NCI-H526 treated with DMSO at 0.1 percent for 48 hours (cell line): ENCODE measurements around the gene CERS4.
"Not testable (repeated sequence)": the region's sequence is repeated elsewhere in the genome, so short reads cannot be mapped to it uniquely, and the experiment has no call there.

ENCODE experiments used
- DNase-seq: peaks from one replicate; lab custom pipeline; 2025; lab: John Stamatoyannopoulos, UW

Gene CERS4

DNA sequence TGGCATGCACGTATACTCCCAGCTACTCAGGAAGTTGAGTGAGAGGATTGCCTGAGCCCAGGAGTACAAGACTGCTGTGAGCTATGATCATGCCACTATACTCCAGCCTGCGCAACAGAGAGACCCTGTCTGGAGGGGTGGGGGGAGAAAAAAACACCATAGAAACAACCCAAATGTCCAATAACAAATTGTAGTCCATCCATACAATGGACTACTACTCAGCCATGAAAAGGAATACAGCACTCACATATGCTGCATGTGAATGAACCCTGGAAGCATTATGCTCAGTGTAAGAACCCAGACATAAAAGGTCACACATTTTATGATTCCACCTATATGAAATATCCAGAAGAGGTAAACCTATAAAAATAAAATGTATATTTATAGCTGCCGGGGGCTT lies 56.7 kb downstream of the CERS4 start:
- no peak for DNase-seq

DNA sequence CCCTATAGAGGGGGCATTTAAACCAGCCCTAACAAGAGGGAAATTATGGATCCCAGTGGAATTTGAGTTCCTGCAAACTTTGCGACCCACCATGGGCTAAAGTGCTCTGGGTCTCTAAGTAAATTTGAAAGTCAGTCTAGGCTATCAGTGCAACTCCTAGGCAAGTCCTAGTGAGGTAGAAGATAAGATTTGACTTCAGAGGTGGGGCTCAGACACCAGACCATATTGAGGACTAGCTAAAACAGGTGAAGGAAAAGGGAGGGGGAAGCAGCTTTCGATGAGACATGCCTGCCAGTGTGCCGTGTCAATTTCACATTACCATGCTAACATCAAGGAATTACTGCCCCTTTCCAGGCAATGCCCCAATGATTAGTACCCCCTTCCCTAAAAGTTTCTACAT lies 60.6 kb downstream of the CERS4 start:
- no peak for DNase-seq

- not testable (repeated sequence) for DNase-seq
These were observed 67.3 kb downstream of the CERS4 start for GRCh38 chr19:8276508-8276907.

- not testable (repeated sequence) for DNase-seq
These were observed 82.2 kb downstream of the CERS4 start for GRCh38 chr19:8291337-8291736.

DNA sequence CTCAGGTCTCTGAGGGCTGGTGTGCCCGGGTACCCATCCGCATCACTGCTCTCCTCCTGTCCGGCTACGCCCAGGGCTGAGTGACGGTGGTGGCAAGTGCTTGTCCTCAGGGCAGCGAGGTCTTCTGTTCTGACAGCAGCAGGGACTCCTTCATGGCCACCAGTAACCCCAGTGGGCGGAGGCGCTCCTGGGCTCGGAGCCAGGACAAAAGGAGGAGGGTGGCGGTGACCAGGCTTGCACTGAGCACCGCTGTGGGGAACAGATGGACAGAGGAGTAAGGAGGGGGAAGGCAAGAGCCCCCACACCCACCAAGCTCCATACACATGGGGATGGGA lies 93.2 kb downstream of the CERS4 start:
- DNase-seq = no peak

DNA sequence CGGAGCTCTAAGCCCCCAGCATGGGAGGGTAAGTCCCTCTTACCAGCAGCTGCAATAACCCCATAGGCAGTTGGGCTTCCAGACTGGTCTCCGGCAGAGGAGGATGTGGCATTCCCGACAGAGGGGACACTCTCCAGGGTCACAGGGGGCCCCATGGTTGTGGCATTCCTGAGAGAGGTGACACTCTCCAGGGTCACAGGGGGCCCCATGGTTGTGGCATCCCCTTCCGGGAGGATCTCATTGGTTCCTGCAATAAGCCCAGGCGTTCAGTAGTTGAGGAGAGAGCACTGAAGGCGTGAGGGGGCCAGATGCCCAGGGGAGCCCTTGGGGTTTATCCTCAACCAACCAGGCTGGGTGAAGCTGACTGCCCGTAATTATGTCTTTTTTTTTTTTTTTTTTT lies 93.6 kb downstream of the CERS4 start:
- no peak for DNase-seq

DNA sequence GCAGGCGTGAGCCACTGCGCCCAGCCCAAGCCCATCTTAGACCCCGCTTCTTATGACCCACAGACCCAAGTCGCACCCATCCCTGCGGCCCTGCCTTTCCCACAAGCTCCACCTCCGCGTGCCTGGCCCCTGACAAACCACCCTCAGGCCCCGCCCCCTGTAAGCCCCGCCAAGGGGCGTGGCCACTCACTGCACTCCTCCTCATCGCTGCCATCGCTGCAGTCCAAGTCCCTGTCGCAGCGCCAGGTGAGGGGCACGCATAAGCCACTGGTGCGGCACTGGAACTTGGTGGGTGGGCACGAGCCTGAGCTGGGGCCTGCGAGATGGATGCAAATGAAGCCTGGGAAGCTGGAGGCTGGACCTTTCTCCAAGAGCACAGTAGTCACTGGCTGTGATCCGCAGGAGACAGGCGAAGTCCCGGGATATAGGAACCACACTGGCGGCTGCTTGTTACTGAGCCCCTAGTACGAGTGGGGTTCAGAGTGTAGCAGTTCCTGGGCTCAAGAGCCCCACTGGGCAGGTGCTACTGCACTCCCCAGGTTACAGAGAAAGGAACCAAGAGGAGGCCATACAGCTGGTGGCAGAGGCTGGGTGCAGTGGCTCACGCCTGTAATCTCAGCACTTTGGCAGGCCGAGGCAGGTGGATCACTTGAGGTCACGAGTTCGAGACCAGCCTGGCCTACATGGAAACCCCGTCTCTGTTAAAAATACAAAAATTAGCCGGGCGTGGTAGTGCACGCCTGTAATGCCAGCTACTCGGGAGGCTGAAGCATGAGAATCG lies 95.9 kb downstream of the CERS4 start:
- DNase-seq = no peak

GRCh38 chr19:8305798-8306197 lies 96.6 kb downstream of the CERS4 start:
- DNase-seq = no peak

- DNase-seq = no peak
These were observed 97.3 kb downstream of the CERS4 start for GRCh38 chr19:8306235-8307054.

DNA sequence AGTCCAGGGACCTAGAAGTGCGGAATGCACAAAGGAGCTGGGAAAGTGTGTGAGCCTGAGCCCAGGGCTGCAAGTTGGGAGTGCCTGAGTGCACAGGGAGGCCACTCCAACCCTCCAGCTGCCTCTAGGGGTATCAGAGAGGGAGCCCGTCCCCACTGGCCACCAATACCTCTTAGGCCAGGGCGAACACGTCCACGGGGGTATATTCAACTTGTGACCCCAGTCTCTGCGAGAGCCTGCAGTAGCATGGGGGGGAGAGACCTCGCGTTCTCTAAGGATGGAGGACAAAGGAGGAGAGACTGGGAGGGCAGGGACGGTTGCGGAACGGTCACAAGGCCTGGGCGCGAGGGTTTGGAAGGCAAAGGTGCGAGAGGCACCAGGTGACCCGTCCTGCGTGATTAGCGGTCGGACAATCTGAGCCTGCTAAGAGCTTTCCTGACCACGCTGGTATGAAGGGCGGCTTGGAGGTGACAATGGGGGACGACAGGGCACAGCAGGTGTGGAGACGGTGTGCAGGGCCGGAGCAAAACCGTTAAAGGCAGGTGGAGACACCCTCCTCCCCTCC lies 98.3 kb downstream of the CERS4 start:
- DNase-seq = no peak

GRCh38 chr19:8307965-8308866 lies 99.0 kb downstream of the CERS4 start, which contains the start of gene CD320:
Gene CD320 (minus strand): TSS chr19:8308358. CDS start chr19:8308290, 68 bp downstream.
- DNase-seq = peak; percentile 84

- DNase-seq = no peak
These were observed 99.7 kb downstream of the CERS4 start for GRCh38 chr19:8308891-8309291.

DNA sequence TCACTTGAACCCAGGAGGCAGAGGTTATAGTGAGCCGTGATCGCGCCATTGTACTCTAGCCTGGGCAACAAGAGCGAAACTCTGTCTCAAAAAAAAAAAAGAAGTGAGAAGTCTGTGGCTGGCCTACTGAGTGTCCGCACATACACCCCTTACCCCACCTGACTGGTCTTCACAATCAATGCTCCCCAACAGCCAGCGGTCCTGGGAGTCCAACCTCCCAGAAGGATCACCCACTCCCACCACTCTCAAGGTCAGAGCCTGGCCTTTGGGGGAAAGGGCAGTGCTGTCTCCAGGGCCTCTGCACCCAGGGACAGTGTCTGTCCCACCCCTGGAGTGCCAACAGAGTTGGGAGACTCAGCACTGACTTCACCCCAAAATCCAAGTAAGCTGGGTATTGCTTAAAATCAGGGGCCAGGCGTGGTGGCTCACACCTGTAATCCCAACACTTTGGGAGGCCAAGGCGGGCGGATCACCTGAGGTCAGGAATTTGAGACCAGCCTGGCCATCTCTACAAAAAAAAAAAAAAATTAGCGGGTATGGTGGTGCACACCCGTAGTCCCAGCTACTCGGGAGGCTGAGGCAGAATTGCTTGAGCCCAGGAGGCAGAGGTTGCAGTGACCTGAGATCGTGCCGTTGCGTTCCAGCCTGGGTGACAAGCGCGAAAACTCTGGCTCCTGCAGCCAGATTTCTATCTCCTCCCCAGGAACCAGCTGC lies 101.3 kb downstream of the CERS4 start:
- no peak for DNase-seq

DNA sequence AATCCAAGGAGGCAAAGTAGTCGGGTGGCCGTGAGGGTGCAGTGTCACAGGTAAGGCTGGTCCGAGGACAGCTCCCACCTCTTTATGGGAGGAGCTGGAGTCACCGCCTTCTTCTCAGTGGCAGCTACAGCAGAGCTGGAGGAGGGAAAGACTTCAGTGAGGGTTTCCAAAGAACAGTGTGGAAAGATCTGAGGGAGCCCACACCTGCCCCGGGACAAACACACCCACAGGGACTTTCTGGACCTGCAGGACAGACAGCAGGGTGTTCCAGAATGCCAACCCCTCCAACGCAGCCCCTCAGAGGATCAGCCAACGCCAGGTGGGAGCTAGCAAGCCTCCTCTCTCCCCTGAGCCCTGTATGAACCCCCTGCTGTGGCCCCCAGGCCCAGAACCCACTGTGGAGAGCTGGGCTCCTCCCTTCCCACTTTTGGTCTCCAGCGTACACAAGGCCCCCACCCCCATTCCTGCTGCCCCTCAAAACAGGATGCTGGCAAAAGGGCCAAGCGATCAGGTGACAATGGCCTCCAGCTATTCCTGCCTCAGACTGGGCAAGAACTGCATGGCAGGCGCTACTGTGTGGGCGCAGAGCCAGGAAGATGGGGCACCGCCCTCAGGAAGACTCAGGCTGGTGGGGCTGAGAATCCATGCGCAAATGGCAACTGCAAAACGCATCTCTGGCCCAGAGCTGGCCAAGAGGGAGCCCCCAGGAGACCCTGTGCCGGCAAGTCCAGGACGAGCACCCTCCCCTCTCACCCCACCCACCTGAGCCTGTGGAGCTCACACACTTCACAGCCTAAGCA lies 102.5 kb downstream of the CERS4 start:
- DNase-seq = no peak
